Measurements from ENCODE around the gene ANO3.

Gene ANO3

GRCh38 chr11:26702406-26702805 lies 370.5 kb downstream of the ANO3 start:
- in situ Hi-C loops (cut with MboI; ENCODE audit: low sequenced_read_pairs), result no loop called here

GRCh38 chr11:26703411-26704191 lies 371.7 kb downstream of the ANO3 start:
- in situ Hi-C loops (cut with MboI; ENCODE audit: low sequenced_read_pairs), result no loop called here

DNA sequence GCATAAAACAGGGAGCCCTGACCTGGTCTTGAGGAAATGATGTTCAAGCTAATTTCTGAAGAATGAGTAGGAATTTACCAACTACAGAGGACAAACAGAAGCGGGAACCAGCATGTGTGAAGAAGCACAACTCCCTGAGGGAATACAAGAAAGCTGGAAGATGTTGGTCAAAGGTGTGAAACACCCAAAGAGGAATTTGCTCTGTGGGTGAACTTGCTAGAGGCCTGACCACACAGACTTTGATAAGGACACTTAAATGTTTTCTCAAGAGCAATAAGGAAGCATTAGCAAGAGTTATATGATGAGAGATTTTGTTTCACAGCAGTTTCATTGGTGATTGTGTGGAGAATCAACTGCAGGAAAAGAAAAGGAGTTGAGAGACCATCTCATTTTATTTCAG lies 372.3 kb downstream of the ANO3 start:
- in situ Hi-C loops (cut with MboI; ENCODE audit: low sequenced_read_pairs), result no loop called here

DNA sequence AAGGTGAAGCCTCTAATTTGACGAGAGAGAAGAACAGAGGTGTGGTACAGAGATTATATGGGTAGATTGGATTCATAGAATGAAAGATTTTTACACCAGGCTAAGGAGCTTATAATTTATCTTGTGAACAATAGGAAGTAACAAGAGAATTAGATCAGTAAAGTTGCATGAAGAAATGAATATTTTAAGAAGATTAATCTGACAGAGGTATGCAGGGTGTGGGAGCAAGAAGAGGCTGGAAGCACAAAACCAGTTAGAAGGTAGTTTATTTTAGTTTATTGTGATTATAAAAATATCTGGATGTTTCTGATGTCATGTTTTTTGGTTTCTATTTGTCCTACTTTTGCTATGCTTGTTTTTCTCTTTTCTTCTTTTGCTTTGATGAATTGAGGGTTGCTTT lies 374.3 kb downstream of the ANO3 start:
- in situ Hi-C loops (cut with MboI; ENCODE audit: low sequenced_read_pairs), result no loop called here

GRCh38 chr11:26708736-26709456 lies 377.0 kb downstream of the ANO3 start:
- in situ Hi-C loops (cut with MboI; ENCODE audit: low sequenced_read_pairs), result no loop called here

GRCh38 chr11:26710489-26710888 lies 378.6 kb downstream of the ANO3 start:
- in situ Hi-C loops (cut with MboI; ENCODE audit: low sequenced_read_pairs), result no loop called here

DNA sequence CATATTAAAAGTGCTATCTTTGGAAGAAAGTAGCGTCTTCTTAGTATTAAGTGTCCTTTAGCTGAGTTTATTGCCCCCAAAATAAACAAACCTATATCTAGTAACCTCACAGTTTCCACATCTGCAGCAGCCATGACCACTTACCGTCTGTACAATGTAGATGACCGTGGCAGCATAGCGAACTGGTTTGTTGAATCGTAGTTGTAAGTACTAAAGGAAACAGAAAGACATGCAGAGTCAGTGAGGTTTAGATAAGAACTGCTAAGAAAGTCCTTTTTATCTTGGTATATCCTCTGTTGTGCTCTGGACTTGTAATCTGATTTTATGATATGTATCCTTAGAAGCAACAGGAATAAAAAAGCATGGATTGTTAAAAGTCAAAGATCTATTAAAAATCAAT lies 380.6 kb downstream of the ANO3 start:
- in situ Hi-C loops (cut with MboI; ENCODE audit: low sequenced_read_pairs), result no loop called here
